CD4-positive, alpha-beta T cell (primary cell): ENCODE results near the gene DDA1. TPM values are rescaled to one million over a fixed set of nuclear protein-coding genes. Genes with fewer than 3 reads are reported as not detected.

Experiments
- ATAC-seq: fragments of 200-7000 bp; cut with Tn5 transposase; one replicate; pipeline ENCODE4 v1.10.0; 2022; ENCODE audit warnings: mild to moderate bottlenecking; ENCODE audit not compliant: poor library complexity
- CTCF ChIA-PET: fragments of 350-600 bp; sonication (Branson Sonifier 250); formaldehyde crosslinking; loops from one replicate; lab custom pipeline; 2021; ENCODE audit warnings: antibody characterized with exemption, inconsistent platforms; lab: Charles Lee
- POLR2A ChIA-PET: fragments of 350-600 bp; sonication (Branson Sonifier 250); formaldehyde crosslinking; loops from one replicate; lab custom pipeline; 2021; ENCODE audit warnings: antibody characterized with exemption, inconsistent platforms; lab: Charles Lee
- DNase-seq, 14 experiments: peaks; one replicate each; pipeline ENCODE4 v3.0.0-alpha.2; 2013 to 2020; ENCODE audit warnings: mixed read lengths in 2 of 14
- H3K27ac ChIP-seq, 2 donors: one replicate each; pipeline versions ENCODE4 v1.5.1 to v1.7.0; 2013; ENCODE audit warnings: low read length in 2 of 2, low read depth in 1 of 2, mild to moderate bottlenecking in 1 of 2
- H3K27me3 ChIP-seq, 2 experiments: 1 replicate in 1 of 2; 2 replicates in 1 of 2; pipeline versions ENCODE4 v1.6.1 to v1.7.0; 2013; ENCODE audit warnings: low read length in 2 of 2, control low read depth in 1 of 2, mild to moderate bottlenecking in 1 of 2, moderate library complexity in 1 of 2; ENCODE audit not compliant: insufficient read depth in 2 of 2, control insufficient read depth in 1 of 2
- H3K36me3 ChIP-seq: one replicate; pipeline ENCODE4 v1.6.1; 2013; ENCODE audit warnings: low read length, control low read depth; ENCODE audit not compliant: insufficient read depth
- H3K4me1 ChIP-seq: one replicate; pipeline ENCODE4 v1.6.1; 2013; ENCODE audit warnings: low read length, control low read depth; ENCODE audit not compliant: insufficient read depth
- H3K4me3 ChIP-seq: one replicate; pipeline ENCODE4 v1.5.1; 2013; ENCODE audit warnings: mild to moderate bottlenecking, low read length, moderate library complexity
- H3K9me3 ChIP-seq, 2 experiments: 1 replicate in 1 of 2; 2 replicates in 1 of 2; pipeline versions ENCODE4 v1.6.1 to v1.7.0; 2013; ENCODE audit warnings: low read length in 2 of 2, mild to moderate bottlenecking in 2 of 2, control low read depth in 1 of 2, moderate library complexity in 1 of 2; ENCODE audit not compliant: control insufficient read depth in 1 of 2, insufficient read depth in 1 of 2
- H3K27ac Mint-ChIP-seq: one replicate; pipeline ENCODE4 v1.8.0; 2020; ENCODE audit warnings: mixed read lengths
- H3K27me3 Mint-ChIP-seq: one replicate; pipeline ENCODE4 v1.8.0; 2021; ENCODE audit warnings: mixed read lengths
- H3K36me3 Mint-ChIP-seq: one replicate; pipeline ENCODE4 v1.8.0; 2021; ENCODE audit warnings: low read depth, mixed read lengths
- H3K4me1 Mint-ChIP-seq: one replicate; pipeline ENCODE4 v1.8.0; 2021; ENCODE audit warnings: low read depth, mixed read lengths
- H3K4me3 Mint-ChIP-seq: one replicate; pipeline ENCODE4 v1.8.0; 2020; ENCODE audit warnings: mild to moderate bottlenecking, mixed read lengths
- H3K9me3 Mint-ChIP-seq: one replicate; pipeline ENCODE4 v1.8.0; 2020; ENCODE audit warnings: mixed read lengths
- CTCF ChIP-seq: fragments of 200-600 bp; IDR thresholded peaks from one replicate; pipeline ENCODE4 v1.8.0; 2022; ENCODE audit warnings: antibody characterized with exemption, mild to moderate bottlenecking
- intact Hi-C, 2 experiments: fragments of 100-400 bp; cut with DNase I in 1 of 2; cut with micrococcal nuclease in 1 of 2; formaldehyde crosslinking; loops; one replicate each; pipeline versions ENCODE4 v1.15.1 to v1.9.0; 2023 to 2025; cut with DNase I, micrococcal nuclease
- total RNA-seq, 174 experiments: library from RNA in 2 of 174; stranded (reverse) in 2 of 174; gene quantifications; one replicate each; pipeline ENCODE4 v1.2.3 and lab custom pipeline; 2021 to 2026

The DDA1 gene
- total RNA-seq, 2 experiments from 2014 or later = 41.4 to 43.4 TPM

- TF ChIP-seq CTCF = no peak
- peak overlapping the region; percentile 61 for H3K4me3 ChIP-seq
- Mint-ChIP-seq H3K4me3 (peak overlapping the region; percentile 85), H3K27me3 (no peaks in the 10 kb centered on the region), H3K36me3 (no peaks in the 10 kb centered on the region), H3K9me3 (no peaks in the 10 kb centered on the region), H3K27ac (peak overlapping the region; percentile 51), H3K4me1 (peaks cover 13% of the 10 kb centered on the region)
- peaks cover 0 to 7% of the 10 kb centered on the region in 2 experiments for H3K9me3 ChIP-seq
- H3K27me3 ChIP-seq = no peaks in the 10 kb centered on the region
- CTCF ChIA-PET = interaction anchor here (0.6 to 3.5 kb wide), 3 partner anchors 11 to 81 kb away, joined by 3 to 13 read pairs (median 3); partner anchors contain the start of gene MRPL34
- no peaks in the 10 kb centered on the region for H3K36me3 ChIP-seq
- H3K4me1 ChIP-seq = peaks cover 34% of the 10 kb centered on the region
- ATAC-seq (peak; percentile 73), DNase-seq (peak in 13 of 14 experiments; percentile 40 to 82 (median 54))
- POLR2A ChIA-PET = interaction anchor here (1.2 to 3.5 kb wide), 4 partner anchors 9 to 35 kb away, joined by 3 to 29 read pairs (median 7); partner anchors contain the start of genes DDA1 and MRPL34
- intact Hi-C loops = no loop called here
- H3K27ac ChIP-seq = peak overlapping the region in 1 of 2 donors; percentile 59
These were observed 18.5 kb downstream of the DDA1 start for GRCh38 chr19:17327654-17328516.

- Mint-ChIP-seq H3K27ac (no peak overlapping the region), H3K4me3 (peak overlapping the region; percentile 71), H3K27me3 (no peaks in the 10 kb centered on the region), H3K36me3 (peaks cover 1% of the 10 kb centered on the region), H3K9me3 (no peaks in the 10 kb centered on the region), H3K4me1 (peaks cover 16% of the 10 kb centered on the region)
- H3K9me3 ChIP-seq = peaks cover 0 to 7% of the 10 kb centered on the region in 2 experiments
- CTCF ChIA-PET = interaction anchor here (0.6 to 3.5 kb wide), 3 partner anchors 12 to 80 kb away, joined by 3 to 13 read pairs (median 3); partner anchors contain the start of gene MRPL34
- peak; percentile 48 for ATAC-seq
- POLR2A ChIA-PET = interaction anchor here (1.2 to 3.5 kb wide), 4 partner anchors 8 to 36 kb away, joined by 3 to 29 read pairs (median 7); partner anchors contain the start of genes DDA1 and MRPL34
- H3K4me3 ChIP-seq = peak overlapping the region; percentile 61
- intact Hi-C loops = no loop called here
- H3K27ac ChIP-seq = peak overlapping the region in 1 of 2 donors; percentile 59
- peaks cover 2% of the 10 kb centered on the region for H3K36me3 ChIP-seq
- peak in 10 of 14 experiments; percentile 27 to 75 (median 56) for DNase-seq
- H3K27me3 ChIP-seq = no peaks in the 10 kb centered on the region
- H3K4me1 ChIP-seq = peaks cover 39% of the 10 kb centered on the region
- no peak for TF ChIP-seq CTCF
These were observed 19.4 kb downstream of the DDA1 start for GRCh38 chr19:17328517-17329365.
